ENCODE measurements around the gene TMEM106B. TPM values are rescaled to one million over a fixed set of nuclear protein-coding genes. Genes with fewer than 3 reads are reported as not detected.
"Not testable (repeated sequence)": the region's sequence is repeated elsewhere in the genome, so short reads cannot be mapped to it uniquely, and the experiment has no call there.

Gene TMEM106B
- total RNA-seq, 1 experiment from 2014 or later: 27.3 TPM

GRCh38 chr7:12169981-12170820 is 40.9 kb upstream of the TMEM106B start:
- H3K27me3 Mint-ChIP-seq (ENCODE audit: low read depth); CTCF ChIA-PET; DNase-seq (ENCODE audit: low spot score); H3K4me3 Mint-ChIP-seq; H3K4me1 Mint-ChIP-seq; H3K27ac Mint-ChIP-seq; H3K36me3 Mint-ChIP-seq: not testable (repeated sequence)
- H3K9me3 Mint-ChIP-seq: peaks cover 41% of the 10 kb centered on the region
- peak; percentile 34; the same call in 1 of the 2 replicates for ATAC-seq
- POLR2A ChIA-PET: interaction anchor here (0.6 kb wide), 1 partner anchor 28 kb away, joined by 3 read pairs; no protein-coding TSS in a partner anchor

GRCh38 chr7:12173671-12174070 is 37.4 kb upstream of the TMEM106B start:
- Mint-ChIP-seq H3K4me1 (no peaks in the 10 kb centered on the region), H3K9me3 (peaks cover 8% of the 10 kb centered on the region), H3K36me3 (no peaks in the 10 kb centered on the region), H3K27ac (no peak overlapping the region), H3K27me3 (ENCODE audit: low read depth) (no peaks in the 10 kb centered on the region), H3K4me3 (no peak overlapping the region)
- ATAC-seq: no peak
- ChIA-PET CTCF (no interaction called here), POLR2A (no interaction called here)
- no peak for DNase-seq (ENCODE audit: low spot score)
- TF ChIP-seq SOX15 (CRISPR knock-in tag; IDR thresholded peaks at IDR 0.05): no peak
- no peak for TF ChIP-seq NFYB (CRISPR knock-in tag; conservative IDR thresholded peaks at IDR 0.05; ENCODE audit: low read depth)
- TF ChIP-seq ZNF281 (CRISPR knock-in tag; IDR thresholded peaks at IDR 0.05): no peak
- no peak for TF ChIP-seq ZNF219 (CRISPR knock-in tag; IDR thresholded peaks at IDR 0.05; ENCODE audit: borderline replicate concordance)
- TF ChIP-seq NR2C2 (CRISPR knock-in tag; IDR thresholded peaks at IDR 0.05): no peak
- no peak for TF ChIP-seq ATF2 (CRISPR knock-in tag; IDR thresholded peaks at IDR 0.05; ENCODE audit: borderline replicate concordance, low read depth)
- TF ChIP-seq OVOL2 (CRISPR knock-in tag; IDR thresholded peaks at IDR 0.05; ENCODE audit: borderline replicate concordance): no peak
- no peak for TF ChIP-seq FOXP1 (CRISPR knock-in tag; IDR thresholded peaks at IDR 0.05; ENCODE audit: borderline replicate concordance)
- TF ChIP-seq HMGXB4 (CRISPR knock-in tag; IDR thresholded peaks at IDR 0.05): no peak
- no peak for TF ChIP-seq NR1H2 (CRISPR knock-in tag; IDR thresholded peaks at IDR 0.05)
- no peak for TF ChIP-seq ZBTB43 (CRISPR knock-in tag; IDR thresholded peaks at IDR 0.05)

GRCh38 chr7:12174931-12175330 is 36.2 kb upstream of the TMEM106B start:
- no peaks in the 10 kb centered on the region for H3K4me1 Mint-ChIP-seq
- no peak overlapping the region for H3K4me3 Mint-ChIP-seq
- ChIA-PET POLR2A (no interaction called here), CTCF (no interaction called here)
- TF ChIP-seq ZNF512 (CRISPR knock-in tag; IDR thresholded peaks at IDR 0.05; ENCODE audit: borderline replicate concordance): no peak
- no peak for TF ChIP-seq ZNF317 (CRISPR knock-in tag; IDR thresholded peaks at IDR 0.05; ENCODE audit: borderline replicate concordance, low read depth)
- H3K27ac Mint-ChIP-seq: no peak overlapping the region
- DNase-seq (ENCODE audit: low spot score) (no peak), ATAC-seq (no peak)
- H3K9me3 Mint-ChIP-seq: no peaks in the 10 kb centered on the region
- no peaks in the 10 kb centered on the region for H3K27me3 Mint-ChIP-seq (ENCODE audit: low read depth)
- no peaks in the 10 kb centered on the region for H3K36me3 Mint-ChIP-seq

Measured in WTC11 (cell line).